ENCODE results near the gene SLC13A5. TPM values are rescaled to one million over a fixed set of nuclear protein-coding genes. Genes with fewer than 3 reads are reported as not detected.

Gene SLC13A5
- total and polyA plus RNA-seq, 4 donors = 88.4 to 399 (median 244) TPM

GRCh38 chr17:6757747-6758146 is 44.6 kb upstream of the SLC13A5 start:
- Histone ChIP-seq H3K4me3 (ENCODE audit: low read depth in 1 of 3, low read length in 3 of 3) (no peak overlapping the region), H3K27ac (ENCODE audit: low read depth in 1 of 2, low read length in 2 of 2) (peak overlapping the region in 1 of 2 donors; percentile 7), H3K4me1 (ENCODE audit: control insufficient read depth in 4 of 4, insufficient read depth in 4 of 4, low read length in 3 of 4) (peaks cover 7 to 30% (median 21%) of the 10 kb centered on the region in 4 donors), H3K27me3 (ENCODE audit: control insufficient read depth in 4 of 4, insufficient read depth in 4 of 4, low read length in 3 of 4) (no peaks in the 10 kb centered on the region), H3K9me3 (ENCODE audit: control insufficient read depth in 4 of 4, low read length in 3 of 4) (no peaks in the 10 kb centered on the region), H3K36me3 (ENCODE audit: control insufficient read depth in 4 of 4, insufficient read depth in 3 of 4, low read depth in 1 of 4, low read length in 3 of 4) (peaks cover 8 to 38% (median 36%) of the 10 kb centered on the region in 4 donors), H3K9ac (ENCODE audit: low read depth in 1 of 2, low read length in 2 of 2) (no peak overlapping the region)
- WGBS = 91% methylated on average over 2 of the region's 2 CpGs
- no peak for DNase-seq (ENCODE audit: low spot score)
- TF ChIP-seq REST (IDR thresholded peaks at IDR 0.05) (no peak), GABPA (IDR thresholded peaks at IDR 0.05 in 1 of 2, conservative IDR thresholded peaks at IDR 0.05 in 1 of 2) (no peak), RXRA (IDR thresholded peaks at IDR 0.05) (no peak), JUND (IDR thresholded peaks at IDR 0.05) (peak in 1 of 2 donors; percentile 12), TAF1 (conservative IDR thresholded peaks at IDR 0.05) (no peak), SP1 (IDR thresholded peaks at IDR 0.05) (no peak), ATF3 (IDR thresholded peaks at IDR 0.05) (peak; percentile 61), YY1 (IDR thresholded peaks at IDR 0.05) (no peak), RAD21 (IDR thresholded peaks at IDR 0.05) (peak in 1 of 2 donors; percentile 13), CTCF (IDR thresholded peaks at IDR 0.05; ENCODE audit: low read depth, low read length, missing input control) (no peak), HNF4A (conservative IDR thresholded peaks at IDR 0.05) (peak; percentile 54 to 60)

- peak overlapping the region; percentile 79 to 89 for H3K9ac ChIP-seq (ENCODE audit: low read depth in 1 of 2, low read length in 2 of 2)
- H3K27me3 ChIP-seq (ENCODE audit: control insufficient read depth in 4 of 4, insufficient read depth in 4 of 4, low read length in 3 of 4) = no peaks in the 10 kb centered on the region
- peak overlapping the region; percentile 60 to 95 (median 88) for H3K4me3 ChIP-seq (ENCODE audit: low read depth in 1 of 3, low read length in 3 of 3)
- H3K36me3 ChIP-seq (ENCODE audit: control insufficient read depth in 4 of 4, insufficient read depth in 3 of 4, low read depth in 1 of 4, low read length in 3 of 4) = peaks cover 5 to 27% (median 24%) of the 10 kb centered on the region in 4 donors
- peak overlapping the region; percentile 92 to 97 for H3K27ac ChIP-seq (ENCODE audit: low read depth in 1 of 2, low read length in 2 of 2)
- TF ChIP-seq EGR1 (IDR thresholded peaks at IDR 0.05; ENCODE audit: low read depth in 2 of 2) (no peak), TAF1 (conservative IDR thresholded peaks at IDR 0.05) (no peak), RAD21 (IDR thresholded peaks at IDR 0.05) (no peak), GABPA (IDR thresholded peaks at IDR 0.05 in 1 of 2, conservative IDR thresholded peaks at IDR 0.05 in 1 of 2) (no peak)
- H3K4me1 ChIP-seq (ENCODE audit: control insufficient read depth in 4 of 4, insufficient read depth in 4 of 4, low read length in 3 of 4) = peaks cover 11 to 40% (median 28%) of the 10 kb centered on the region in 4 donors
- WGBS = 33% methylated on average over 13 of the region's 13 CpGs
- H3K9me3 ChIP-seq (ENCODE audit: control insufficient read depth in 4 of 4, low read length in 3 of 4) = no peaks in the 10 kb centered on the region
- DNase-seq (ENCODE audit: low spot score) = no peak
Observed at GRCh38 chr17:6756425-6757031, 43.4 kb upstream of the SLC13A5 start.

Measured in liver (tissue), 9 donors.